ENCODE data around the gene KRTAP5-8.

DNA sequence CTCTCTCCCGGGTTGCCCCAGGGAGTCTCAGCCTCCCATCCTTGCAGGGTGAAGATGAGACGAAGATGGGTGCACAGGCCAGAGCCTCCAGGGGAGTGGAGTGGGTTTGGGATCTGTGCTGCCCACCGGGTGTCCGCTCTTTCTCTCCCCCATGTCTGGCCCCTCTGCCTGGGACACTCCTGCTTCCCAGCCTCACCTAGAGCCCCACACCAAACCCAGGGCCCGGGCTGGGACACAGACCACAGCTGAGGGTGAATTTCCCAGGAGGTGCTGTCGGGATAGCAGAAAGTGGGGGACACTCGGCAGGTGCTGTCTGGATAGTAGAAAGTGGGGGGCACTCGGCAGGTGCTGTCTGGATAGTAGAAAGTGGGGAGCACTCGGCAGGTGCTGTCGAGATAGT, 35.8 kb upstream of the KRTAP5-8 start:
- no peak for TF ChIP-seq POLR2A (IDR thresholded peaks at IDR 0.05)
- no peak for TF ChIP-seq POLR2AphosphoS5 (IDR thresholded peaks at IDR 0.05)
- TF ChIP-seq, protein P1, sequence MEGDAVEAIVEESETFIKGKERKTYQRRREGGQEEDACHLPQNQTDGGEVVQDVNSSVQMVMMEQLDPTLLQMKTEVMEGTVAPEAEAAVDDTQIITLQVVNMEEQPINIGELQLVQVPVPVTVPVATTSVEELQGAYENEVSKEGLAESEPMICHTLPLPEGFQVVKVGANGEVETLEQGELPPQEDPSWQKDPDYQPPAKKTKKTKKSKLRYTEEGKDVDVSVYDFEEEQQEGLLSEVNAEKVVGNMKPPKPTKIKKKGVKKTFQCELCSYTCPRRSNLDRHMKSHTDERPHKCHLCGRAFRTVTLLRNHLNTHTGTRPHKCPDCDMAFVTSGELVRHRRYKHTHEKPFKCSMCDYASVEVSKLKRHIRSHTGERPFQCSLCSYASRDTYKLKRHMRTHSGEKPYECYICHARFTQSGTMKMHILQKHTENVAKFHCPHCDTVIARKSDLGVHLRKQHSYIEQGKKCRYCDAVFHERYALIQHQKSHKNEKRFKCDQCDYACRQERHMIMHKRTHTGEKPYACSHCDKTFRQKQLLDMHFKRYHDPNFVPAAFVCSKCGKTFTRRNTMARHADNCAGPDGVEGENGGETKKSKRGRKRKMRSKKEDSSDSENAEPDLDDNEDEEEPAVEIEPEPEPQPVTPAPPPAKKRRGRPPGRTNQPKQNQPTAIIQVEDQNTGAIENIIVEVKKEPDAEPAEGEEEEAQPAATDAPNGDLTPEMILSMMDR (IDR thresholded peaks at IDR 0.05): no peak
- TF ChIP-seq EP300 (IDR thresholded peaks at IDR 0.05): no peak

All from stomach (tissue), 4 donors.